GM18517 (cell line): ENCODE data around the gene SYT8.
"Not testable (repeated sequence)": the region's sequence is repeated elsewhere in the genome, so short reads cannot be mapped to it uniquely, and the experiment has no call there.

Experiments
- ATAC-seq: cut with Tn5 transposase; IDR thresholded peaks from one replicate; pipeline ENCODE4 v1.9.1; 2021; ENCODE audit warnings: mild to moderate bottlenecking, moderate library complexity; ENCODE audit not compliant: unreplicated experiment

SYT8 gene

DNA sequence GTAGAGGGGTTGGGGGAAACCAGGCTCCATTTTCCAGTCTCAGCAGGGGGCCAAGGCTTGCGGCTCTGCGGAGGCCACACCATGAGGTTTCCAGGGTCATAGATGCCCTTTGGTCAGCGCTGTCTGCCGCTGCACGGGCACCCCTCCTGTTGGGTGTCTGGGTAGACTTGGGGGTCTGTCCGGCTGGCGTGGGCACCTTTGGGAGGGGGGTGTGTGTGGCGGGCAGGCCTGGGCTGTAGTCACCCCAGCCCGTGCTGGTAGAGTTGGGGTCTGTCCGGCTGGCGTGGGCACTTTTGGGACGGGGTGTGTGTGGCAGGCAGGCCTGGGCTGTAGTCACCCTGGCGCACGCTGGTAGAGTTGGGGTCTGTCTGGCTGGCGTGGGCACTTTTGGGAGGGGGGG, 36.7 kb downstream of the SYT8 start:
- ATAC-seq, result no peak

DNA sequence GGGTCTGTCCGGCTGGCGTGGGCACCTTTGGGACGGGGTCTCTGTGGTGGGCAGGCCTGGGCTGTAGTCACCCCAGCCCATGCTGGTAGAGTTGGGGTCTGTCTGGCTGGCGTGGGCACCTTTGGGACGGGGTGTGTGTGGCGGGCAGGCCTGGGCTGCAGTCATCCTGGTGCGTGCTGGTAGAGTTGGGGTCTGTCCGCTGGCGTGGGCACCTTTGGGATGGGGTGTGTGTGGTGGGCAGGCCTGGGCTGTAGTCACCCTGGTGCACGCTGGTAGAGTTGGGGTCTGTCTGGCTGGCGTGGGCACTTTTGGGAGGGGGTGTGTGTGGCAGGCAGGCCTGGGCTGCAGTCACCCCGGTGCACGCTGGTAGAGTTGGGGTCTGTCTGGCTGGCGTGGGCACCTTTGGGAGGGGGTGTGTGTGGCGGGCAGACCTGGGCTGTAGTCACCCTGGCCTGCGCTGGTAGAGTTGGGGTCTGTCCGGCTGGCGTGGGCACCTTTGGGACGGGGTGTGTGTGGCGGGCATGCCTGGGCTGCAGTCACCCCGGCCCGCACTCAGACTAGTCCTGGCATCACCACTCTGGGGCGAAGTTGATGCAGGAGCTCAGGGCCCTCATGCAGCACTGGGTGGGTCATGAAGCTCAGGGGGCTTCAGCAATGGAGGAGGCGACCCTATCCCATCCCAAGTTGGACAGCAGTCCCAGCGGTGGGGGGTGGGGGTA, 37.6 kb downstream of the SYT8 start:
- ATAC-seq, result no peak

DNA sequence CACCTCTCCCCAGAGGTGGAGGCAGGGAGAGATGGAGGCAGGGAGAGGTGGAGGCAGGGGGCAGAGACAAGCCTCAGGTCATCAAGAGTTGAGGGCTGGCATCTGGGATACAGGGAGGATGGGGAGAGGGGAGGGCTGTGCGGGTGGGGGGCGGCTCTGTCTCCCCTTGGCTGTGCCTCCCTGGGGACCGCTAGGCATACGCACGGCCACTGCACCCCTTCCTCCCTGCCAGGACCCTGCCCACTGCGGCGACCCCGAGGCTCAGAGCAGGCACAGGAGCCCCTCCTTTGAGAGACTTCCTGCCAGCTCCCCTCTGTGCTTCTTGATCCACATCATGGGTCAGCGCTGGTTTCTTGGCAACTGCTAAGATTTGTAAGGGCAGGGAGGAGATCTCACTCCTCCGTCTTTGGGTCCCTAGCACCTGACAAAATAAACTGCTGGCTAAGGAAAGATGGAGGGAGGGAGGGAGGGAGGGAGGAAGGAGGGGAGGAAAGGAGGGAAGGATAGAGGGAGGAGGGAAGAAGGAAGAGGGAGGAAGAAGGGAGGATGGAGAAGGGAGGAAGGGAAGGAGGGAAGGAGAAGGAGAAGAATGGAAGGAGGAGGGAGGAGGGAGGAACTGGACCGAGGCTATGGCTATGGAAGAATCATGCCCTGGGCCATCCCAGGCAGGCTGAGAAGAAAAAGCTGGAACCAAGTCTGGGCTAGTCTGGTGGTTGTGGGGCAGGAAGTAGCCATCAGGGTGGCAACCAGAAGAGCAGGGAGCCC, 38.4 kb downstream of the SYT8 start:
- no peak for ATAC-seq

DNA sequence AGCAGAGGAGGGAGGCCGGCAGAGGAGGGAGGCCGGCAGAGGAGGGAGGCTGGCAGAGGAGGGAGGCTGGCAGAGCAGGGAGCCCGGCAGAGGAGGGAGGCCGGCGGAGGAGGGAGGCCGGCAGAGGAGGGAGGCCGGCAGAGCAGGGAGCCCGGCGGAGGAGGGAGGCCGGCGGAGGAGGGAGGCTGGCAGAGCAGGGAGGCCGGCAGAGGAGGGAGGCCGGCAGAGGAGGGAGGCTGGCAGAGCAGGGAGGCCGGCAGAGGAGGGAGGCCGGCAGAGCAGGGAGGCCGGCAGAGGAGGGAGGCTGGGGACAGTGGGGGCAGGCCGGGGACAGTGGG, 39.0 kb downstream of the SYT8 start:
- not testable (repeated sequence) for ATAC-seq

DNA sequence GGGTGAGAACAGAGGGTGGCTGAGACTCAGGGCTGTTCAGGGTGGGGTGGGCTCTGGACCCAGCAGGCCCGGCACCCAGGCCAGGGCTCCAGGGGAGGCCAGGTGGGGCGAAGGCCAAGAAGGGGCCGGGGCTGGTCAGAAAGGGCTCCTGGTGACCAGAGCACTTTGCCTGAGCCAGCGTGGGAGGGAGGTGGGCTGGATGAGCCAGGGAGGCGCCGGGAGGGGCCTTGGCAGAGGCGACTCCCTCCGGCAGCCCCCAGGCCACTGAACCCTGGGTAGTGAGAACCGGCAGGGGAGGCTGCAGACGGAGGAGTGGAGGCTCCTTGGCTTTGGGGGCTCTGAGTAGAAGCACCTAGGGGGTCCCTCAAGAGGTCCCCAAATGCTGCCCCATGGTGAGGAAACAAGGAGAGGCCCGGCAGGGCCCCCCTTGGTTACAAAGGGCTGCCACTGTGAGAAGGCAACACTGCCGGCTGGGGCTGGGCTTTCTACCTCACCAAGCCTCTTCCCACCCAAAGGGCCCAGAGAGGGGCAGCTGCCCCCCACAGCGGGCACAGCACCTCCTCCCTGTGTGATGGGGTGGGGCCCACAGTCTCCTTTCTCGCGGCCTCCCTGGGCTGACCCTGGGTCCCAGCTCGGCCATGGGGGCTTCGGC, 39.8 kb downstream of the SYT8 start:
- ATAC-seq, result not testable (repeated sequence)

DNA sequence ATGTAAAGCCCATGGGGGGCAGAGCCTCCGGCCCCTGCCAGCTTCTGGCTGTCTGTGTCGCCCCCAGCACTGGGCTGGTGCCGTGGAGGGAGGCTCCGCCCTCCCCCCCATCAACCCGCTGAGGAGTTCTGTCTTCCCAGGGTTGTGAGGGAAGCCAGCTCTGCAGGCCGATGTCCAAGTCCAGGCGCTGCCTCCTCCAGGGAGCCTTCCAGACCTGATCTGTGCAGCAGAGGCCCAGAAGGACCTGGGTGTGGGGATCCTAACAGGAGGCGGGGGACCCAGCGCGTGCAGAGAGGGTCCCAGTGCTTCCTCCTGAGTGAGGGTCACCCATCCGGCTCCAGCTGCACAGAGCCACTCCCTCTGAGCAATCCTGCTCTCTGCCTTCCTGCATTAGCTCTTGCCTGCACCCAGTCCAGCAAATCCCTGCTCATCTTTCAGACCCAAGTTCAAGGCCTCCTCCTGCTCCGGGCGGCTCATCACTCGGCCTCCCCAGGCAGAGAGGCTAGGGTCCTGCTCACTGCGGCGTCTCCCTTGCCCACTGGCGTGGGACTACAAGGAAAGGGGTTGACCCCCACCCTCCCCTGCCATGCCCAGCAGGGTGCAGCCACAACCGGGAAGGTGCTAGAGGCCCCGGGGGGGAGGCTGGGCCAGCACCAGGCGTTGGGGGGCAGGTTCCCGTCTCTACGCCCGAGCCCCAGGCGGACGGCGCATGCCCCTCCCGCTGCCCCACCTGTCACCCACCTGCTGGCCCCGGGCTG, 40.5 kb downstream of the SYT8 start:
- no peak for ATAC-seq

DNA sequence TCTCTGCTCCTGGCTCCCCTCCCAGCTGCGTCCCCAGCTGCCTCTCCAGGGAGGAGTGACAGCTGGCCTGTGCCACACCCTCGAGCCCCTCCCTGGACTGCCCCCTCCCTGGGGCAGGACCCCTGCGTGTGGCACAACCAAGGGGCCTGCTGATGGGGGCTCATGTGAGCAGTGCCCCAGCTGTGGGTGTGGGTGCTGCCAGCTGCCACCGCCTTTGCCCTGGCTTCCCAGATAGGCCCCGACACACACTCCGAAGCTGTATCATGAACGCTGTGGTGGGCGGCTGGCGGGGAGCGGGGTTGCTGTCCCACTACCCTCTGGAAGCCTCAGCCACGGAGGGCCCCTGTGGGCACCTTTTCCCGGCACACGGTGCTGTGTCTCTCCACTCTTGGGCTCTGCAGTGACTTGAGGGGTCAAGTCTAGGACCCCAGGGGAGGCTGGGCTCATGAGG, 41.1 kb downstream of the SYT8 start:
- ATAC-seq, result not testable (repeated sequence)

DNA sequence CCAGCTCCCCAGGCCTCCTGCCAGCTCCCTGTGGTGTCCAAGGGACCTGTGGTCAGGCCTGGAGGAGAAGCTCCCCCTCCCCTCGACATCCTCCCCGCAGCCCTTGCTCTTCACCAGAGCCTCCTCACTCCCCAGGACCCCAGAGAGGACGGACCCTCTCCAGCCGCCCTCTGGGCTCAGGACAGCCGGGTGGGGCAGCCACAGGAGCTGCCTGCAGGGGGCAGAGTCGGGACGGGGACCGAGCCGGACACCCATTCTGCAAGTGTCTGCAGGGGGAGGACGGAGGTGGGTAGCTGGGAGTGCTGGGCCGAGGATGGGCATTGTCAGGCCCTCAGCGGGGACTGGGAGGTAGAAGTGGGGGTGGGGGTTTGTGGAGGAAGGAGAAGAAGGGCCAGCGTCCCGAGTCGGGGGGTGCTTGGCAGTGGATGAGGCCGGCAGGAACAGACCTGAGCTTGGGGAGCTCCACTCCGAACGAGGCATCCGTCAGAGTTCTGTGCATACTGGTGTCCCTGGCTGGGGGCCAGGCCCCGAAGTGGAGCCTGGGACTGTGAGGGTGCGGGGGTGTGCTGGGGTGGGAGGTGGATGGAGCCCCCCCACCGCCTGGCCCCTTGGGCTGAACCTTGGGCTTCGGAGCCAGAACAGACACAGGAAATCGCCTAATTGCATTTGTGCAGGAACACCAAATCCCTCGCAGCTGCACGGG, 41.7 kb downstream of the SYT8 start:
- ATAC-seq, result no peak

DNA sequence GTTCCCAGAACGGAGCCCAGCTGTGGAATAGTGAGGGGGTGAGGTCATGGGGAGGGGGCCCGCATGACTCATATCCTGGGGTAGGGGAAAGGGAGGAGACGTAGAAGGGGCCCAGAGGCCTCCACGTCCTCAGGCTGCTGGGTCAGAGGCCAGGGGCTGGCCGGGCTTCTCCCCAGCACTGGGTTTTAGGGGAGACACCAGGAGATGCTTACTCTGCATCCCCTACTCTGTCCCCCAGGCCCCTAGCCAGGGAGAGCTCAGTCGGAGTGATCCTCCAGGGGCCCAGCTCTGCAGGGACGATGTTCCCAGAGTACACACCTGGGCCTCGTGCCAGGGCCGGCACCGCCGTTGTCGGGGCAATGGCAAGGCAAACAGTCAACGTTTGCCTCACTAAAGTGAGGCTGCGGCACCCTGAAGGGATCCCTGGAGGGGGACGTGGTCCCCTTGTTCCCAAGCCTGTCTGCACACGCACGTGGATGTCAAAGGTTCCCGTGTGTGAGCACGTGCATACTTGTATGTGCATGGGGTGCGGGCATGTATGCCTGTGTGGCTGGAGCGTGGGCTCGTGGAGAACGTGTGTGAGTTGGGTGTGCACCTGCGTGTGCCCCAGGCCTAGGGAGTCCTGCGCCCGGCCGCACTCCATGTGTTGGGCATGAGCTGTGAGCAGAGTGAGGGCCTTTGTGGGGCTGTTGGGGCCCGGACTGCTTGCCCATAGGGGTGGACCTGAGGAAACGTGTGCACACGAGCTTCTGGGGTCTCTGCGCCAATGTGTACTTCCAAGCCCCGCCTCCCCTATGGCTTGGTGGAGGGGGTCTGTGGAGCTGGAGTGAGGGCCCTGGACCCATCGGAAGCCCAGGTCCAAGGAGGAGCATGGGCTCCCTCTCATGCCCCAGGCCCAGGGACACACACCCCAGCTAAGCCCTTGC, 42.7 kb downstream of the SYT8 start:
- ATAC-seq, result no peak

DNA sequence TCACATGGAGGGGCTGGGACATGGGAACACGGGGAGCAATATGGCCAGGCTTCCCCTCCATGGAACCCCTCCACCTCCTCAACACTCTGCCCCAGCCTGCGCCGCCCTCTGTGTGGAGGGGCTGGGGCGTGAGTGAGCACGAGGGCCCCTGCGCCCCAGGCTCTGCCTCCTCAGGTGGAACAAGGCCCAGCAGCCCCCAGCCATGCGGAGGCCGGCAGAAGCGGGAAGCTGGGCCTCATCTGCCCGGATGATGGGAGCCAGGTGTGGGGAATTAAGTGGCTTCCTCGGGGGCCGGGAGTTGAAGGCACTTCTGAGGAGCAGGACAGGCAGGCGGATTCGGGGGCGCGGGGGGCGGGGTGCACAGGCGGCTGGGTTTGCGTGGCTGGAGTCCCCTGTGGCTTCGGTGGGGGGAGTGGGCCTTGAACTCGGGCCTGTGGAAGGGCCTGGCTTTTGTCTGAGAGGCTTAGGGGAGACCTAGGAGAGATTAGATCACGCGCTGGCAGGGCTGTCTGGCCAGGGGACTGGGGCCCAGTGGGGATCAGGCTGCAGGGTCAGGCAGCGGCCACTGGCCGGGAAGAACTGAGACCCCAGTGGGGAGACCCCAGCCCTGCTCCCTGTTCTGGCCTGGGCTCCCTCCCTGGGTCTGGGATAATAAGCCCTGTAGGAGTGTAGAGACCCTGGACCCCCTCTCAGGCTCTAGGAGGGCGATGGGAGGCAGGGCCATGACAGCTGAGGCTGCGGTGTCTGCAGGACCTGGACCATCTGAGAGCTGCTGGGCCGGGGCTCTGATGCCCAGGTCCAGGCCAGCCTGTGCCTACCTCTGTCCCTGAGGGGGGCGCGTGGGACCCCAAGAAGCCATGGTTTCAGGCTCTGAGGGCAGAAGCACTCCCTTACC, 43.6 kb downstream of the SYT8 start:
- no peak for ATAC-seq

DNA sequence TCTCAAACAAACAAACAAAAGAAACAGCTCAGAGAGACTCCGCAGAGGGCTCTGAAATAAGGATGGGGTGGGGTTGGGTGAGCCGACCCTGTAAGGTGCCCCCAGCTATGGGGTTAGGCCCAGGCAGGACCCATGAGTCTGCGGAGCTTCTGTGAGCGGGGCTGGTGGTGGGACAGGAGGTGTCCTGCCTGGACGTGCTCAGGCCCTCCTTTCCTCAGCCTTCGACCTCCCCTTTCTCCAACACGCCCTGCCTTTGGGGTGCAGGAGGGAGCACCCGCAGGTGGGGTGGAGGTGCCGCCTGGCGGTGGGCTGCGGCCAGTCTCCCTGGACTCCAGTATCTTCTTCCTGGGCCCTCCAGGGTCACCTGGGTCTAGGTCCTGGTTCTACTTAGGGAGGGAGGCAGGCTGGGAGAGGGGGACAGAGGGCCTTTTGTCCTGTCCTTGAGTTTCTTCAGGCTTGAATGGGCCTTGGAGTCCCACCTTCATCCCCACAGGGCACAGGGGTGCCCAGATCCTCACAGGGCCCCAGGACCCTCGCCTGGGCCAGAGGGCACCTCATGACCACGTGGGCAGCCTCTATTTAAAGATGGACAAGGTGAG, 44.7 kb downstream of the SYT8 start:
- no peak for ATAC-seq

DNA sequence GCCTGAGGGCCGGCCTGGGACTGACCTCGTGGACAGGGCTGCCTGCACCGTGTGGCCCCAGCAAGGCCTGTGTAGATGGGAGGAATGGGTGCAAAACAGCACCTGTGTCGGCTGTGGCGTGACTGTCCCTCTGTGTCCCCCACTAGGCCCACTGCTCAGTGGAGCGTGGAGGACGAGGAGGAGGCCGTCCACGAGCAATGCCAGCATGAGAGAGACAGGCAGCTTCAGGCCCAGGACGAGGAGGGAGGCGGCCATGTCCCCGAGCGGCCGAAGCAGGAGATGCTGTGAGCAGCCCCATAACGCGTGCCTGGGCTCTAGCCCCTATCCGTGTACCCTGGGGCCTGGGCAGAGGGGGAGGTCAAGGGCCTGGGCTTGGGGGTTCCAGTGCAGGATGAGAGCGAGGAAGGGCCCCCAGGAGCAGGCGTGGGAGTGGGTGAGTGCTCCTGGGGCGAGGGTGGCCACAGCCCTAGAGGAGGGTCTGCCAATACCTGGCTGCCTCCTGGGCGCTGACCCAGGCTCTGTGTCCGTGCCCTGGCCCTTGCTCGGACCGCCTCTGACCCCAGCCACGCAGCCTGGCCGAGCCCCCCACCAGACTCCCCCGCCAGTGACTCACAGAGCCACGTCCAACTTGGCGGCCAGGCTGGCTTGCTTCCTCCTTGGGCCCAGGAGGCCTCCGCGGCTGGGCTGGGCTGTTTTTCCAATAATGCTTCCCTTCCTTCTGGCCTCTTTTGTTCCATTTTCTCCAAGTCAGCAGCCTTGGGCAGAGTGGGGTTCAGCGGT, 45.3 kb downstream of the SYT8 start:
- no peak for ATAC-seq

DNA sequence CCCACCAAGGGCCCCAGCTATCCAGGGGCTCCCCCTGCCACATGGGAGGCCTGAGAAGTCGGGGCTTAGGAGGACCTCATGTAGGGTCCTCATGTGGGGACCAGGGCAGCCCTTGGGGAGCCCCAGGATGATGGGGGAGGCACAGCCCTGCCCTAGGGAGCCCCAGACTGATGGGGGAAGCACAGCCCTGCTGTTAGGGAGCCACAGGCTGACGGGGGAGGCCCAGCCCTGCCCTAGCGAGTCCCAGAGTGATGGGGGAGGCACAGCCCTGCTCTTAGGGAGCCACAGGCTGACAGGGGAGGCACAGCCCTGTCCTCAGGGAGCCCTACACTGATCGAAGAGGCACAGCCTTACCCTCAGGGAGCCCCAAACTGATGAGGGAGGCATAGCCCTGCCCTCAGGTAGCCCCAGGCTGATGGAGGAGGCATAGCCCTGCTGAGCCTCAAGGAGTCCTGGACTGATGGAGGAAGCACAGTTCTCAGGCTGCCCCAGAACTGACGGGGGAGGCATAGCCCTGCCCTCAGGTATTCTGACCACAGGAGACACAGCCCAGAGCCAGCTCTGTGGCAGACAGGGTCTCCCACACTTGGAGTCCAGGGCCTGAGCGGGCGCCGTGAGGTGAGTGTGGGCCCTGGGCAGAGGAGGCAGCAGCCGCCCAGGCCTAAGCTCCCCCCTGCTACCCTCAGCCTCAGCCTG, 46.1 kb downstream of the SYT8 start:
- ATAC-seq, result no peak

DNA sequence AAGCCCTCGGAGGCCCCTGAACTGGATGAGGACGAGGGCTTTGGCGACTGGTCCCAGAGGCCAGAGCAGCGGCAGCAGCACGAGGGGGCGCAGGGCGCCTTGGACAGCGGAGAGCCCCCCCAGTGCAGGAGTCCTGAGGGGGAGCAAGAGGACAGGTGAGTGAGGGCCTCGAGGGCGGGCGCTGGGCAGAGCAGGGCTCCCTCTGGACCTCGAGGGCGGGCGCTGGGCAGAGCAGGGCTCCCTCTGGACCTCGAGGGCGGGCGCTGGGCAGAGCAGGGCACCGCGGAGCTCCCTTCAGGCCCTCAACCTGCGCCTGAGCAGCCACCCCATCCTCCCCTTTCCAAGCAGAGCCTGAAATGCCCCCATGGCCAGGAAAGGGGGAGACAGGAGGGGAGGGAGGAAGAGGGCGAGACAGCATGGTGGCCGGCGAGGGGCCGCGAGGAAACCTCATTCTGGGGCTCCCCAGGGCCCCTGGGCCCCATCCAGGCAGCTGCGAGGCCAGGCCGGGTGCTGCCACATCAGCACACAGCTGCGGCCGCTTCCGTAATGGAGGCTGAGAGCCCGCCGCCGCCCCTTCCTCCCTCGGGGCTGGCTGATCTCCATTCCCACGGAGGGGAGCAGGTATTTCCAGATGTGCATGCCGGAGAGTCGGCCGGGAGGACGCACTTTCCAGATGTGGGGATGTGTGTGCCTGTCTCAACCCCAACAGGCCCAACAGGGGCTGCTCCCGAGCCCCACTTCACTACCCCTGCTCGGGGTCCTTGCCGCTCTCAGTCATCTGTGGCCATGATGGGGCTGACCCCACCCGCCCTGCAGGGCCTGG, 46.9 kb downstream of the SYT8 start:
- ATAC-seq, result no peak

DNA sequence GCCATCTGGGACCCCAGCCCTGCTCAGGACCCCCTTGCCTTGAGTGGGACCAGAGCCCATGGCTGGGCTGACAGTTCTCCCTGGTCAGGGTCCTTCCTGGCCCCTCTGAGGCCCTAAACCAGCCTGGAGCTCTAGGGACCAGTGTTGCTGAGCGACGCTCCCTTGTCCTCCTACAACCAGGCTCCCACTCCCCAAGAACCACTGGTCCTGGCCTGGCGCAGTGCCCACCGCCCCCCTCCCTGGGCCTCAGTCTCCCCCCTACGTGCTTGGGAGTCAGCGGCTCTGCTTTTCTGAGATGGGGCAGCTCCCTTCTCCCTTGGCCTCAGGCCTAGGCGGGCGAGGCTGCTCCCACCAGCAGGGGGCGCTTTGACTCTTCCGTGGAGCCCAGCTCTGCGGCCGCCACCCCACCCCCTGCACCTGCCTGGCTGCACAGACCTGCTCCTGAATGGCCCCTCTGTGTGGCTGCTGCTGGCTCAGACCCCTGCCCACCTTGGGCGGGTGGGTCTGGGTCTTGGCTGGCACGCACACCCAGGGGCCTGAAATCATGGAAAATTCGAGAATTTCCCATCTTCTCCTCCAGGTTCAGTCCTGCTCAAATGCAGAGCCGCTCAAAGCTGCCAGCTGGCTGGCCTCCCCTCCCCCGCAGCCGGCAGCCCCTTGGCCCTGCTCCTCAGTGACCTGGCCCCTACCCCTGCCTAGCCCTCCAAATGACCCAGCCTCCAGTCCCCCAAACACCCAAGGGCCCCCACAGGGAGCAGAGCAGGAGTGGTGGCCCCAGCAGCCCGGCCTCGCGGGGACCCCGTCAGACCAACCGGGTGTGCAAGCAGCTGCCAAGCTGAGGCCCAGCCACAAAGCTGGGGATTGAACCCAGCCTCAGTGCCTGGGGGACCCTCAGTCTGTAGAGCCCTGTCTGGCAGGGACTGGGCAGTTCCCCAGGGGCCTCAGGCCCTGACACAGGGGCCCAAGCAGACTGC, 47.8 kb downstream of the SYT8 start:
- no peak for ATAC-seq
